Naive thymus-derived CD4-positive, alpha-beta T cell (primary cell): Measurements from ENCODE around the gene TRMT1L. TPM values are rescaled to one million over a fixed set of nuclear protein-coding genes. Genes with fewer than 3 reads are reported as not detected.

Experiments
- ATAC-seq: fragments of 150-1000 bp; cut with Tn5 transposase; 2 replicates; pipeline ENCODE4 v1.10.0; 2021; ENCODE audit warnings: mild to moderate bottlenecking, moderate library complexity
- CTCF ChIA-PET: fragments of 350-600 bp; sonication (Branson Sonifier 250); formaldehyde crosslinking; loops from one replicate; lab custom pipeline; 2021; ENCODE audit warnings: antibody characterized with exemption; lab: Charles Lee
- POLR2A ChIA-PET: fragments of 350-600 bp; sonication (Branson Sonifier 250); formaldehyde crosslinking; loops from one replicate; lab custom pipeline; 2021; ENCODE audit warnings: antibody characterized with exemption, inconsistent platforms; lab: Charles Lee
- DNase-seq, 9 donors: peaks; one replicate each; pipeline versions ENCODE4 v3.0.0 to v3.0.0-alpha.2; 2020 to 2022; ENCODE audit warnings: mixed read lengths in 1 of 9
- H3K27ac ChIP-seq: one replicate; pipeline ENCODE4 v1.7.0; 2013; ENCODE audit warnings: mild to moderate bottlenecking, low read depth, low read length, moderate library complexity
- H3K27me3 ChIP-seq, 2 donors: one replicate each; pipeline ENCODE4 v1.7.0; 2013; ENCODE audit warnings: low read length in 2 of 2, mild to moderate bottlenecking in 2 of 2, moderate library complexity in 2 of 2; ENCODE audit not compliant: control insufficient read depth in 2 of 2, insufficient read depth in 2 of 2
- H3K36me3 ChIP-seq, 3 experiments: 1 replicate in 2 of 3; 2 replicates in 1 of 3; pipeline ENCODE4 v1.7.0; 2013; ENCODE audit warnings: low read length in 3 of 3, mild to moderate bottlenecking in 3 of 3, moderate library complexity in 1 of 3; ENCODE audit not compliant: insufficient read depth in 3 of 3, control insufficient read depth in 2 of 3
- H3K4me1 ChIP-seq, 2 donors: one replicate each; pipeline ENCODE4 v1.7.0; 2013; ENCODE audit warnings: low read length in 2 of 2, mild to moderate bottlenecking in 2 of 2, moderate library complexity in 1 of 2; ENCODE audit not compliant: control insufficient read depth in 2 of 2, insufficient read depth in 2 of 2
- H3K4me3 ChIP-seq: 2 replicates; pipeline ENCODE4 v1.7.0; 2013; ENCODE audit warnings: mild to moderate bottlenecking, low read length
- H3K9me3 ChIP-seq, 3 experiments: 1 replicate in 2 of 3; 2 replicates in 1 of 3; pipeline ENCODE4 v1.7.0; 2013; ENCODE audit warnings: low read length in 3 of 3; ENCODE audit not compliant: control insufficient read depth in 2 of 3
- H3K27ac Mint-ChIP-seq, 9 donors: one replicate each; pipeline ENCODE4 v1.8.0; 2020 to 2022; ENCODE audit warnings: mixed read lengths in 9 of 9, mild to moderate bottlenecking in 8 of 9, moderate library complexity in 5 of 9, inconsistent platforms in 2 of 9
- H3K27me3 Mint-ChIP-seq, 5 donors: one replicate each; pipeline ENCODE4 v1.8.0; 2021 to 2022; ENCODE audit warnings: mixed read lengths in 5 of 5, mild to moderate bottlenecking in 1 of 5
- H3K36me3 Mint-ChIP-seq, 5 donors: one replicate each; pipeline ENCODE4 v1.8.0; 2020 to 2022; ENCODE audit warnings: mixed read lengths in 5 of 5, mild to moderate bottlenecking in 3 of 5, inconsistent platforms in 1 of 5
- H3K4me1 Mint-ChIP-seq, 7 donors: one replicate each; pipeline ENCODE4 v1.8.0; 2020 to 2022; ENCODE audit warnings: mixed read lengths in 7 of 7, mild to moderate bottlenecking in 3 of 7, inconsistent platforms in 1 of 7
- H3K4me3 Mint-ChIP-seq, 10 donors: one replicate each; pipeline ENCODE4 v1.8.0; 2020 to 2022; ENCODE audit warnings: mild to moderate bottlenecking in 10 of 10, mixed read lengths in 10 of 10, moderate library complexity in 6 of 10, inconsistent platforms in 2 of 10
- H3K9me3 Mint-ChIP-seq, 11 donors: one replicate each; pipeline ENCODE4 v1.8.0; 2020 to 2022; ENCODE audit warnings: mixed read lengths in 11 of 11, mild to moderate bottlenecking in 4 of 11, inconsistent platforms in 1 of 11, moderate library complexity in 1 of 11
- intact Hi-C, 2 donors: fragments of 100-400 bp; cut with micrococcal nuclease; formaldehyde crosslinking; loops; one replicate each; pipeline ENCODE4 v1.15.1; 2023
- polyA plus RNA-seq, 2 donors: library from polyadenylated mRNA; unstranded; fragments of 300-500 nt; fragmentation: Illumina TruSeq; gene quantifications; one replicate each; pipeline ENCODE4 v1.2.3, GENCODE V29; 2021
- total RNA-seq, 6 experiments: library from RNA in 5 of 6; stranded (reverse) in 5 of 6; gene quantifications; 1 replicate in 5 of 6; 2 replicates in 1 of 6; pipeline ENCODE4 v1.2.3 and lab custom pipeline; 2021 to 2026

Gene TRMT1L
- total and polyA plus RNA-seq, 7 experiments from 2014 or later = 11.6 to 33.9 (median 19.5) TPM

- Mint-ChIP-seq H3K4me3 (peak overlapping the region in 1 of 10 donors; percentile 24), H3K36me3 (peaks cover 0 to 41% (median 16%) of the 10 kb centered on the region in 5 donors), H3K27me3 (no peaks in the 10 kb centered on the region), H3K9me3 (peaks cover 0 to 5% (median 0%) of the 10 kb centered on the region in 11 donors), H3K27ac (peak overlapping the region in 1 of 9 donors; percentile 56), H3K4me1 (peaks cover 0 to 74% (median 54%) of the 10 kb centered on the region in 7 donors)
- no peak for ATAC-seq
- no peak for DNase-seq
- POLR2A ChIA-PET = no interaction called here
- Histone ChIP-seq H3K9me3 (no peaks in the 10 kb centered on the region), H3K36me3 (no peaks in the 10 kb centered on the region), H3K27me3 (no peaks in the 10 kb centered on the region), H3K4me1 (no peaks in the 10 kb centered on the region), H3K4me3 (no peak overlapping the region), H3K27ac (no peak overlapping the region)
- CTCF ChIA-PET = interaction anchor here (0.7 kb wide), 1 partner anchor 814 kb away, joined by 3 read pairs; no protein-coding TSS in a partner anchor
- intact Hi-C loops = no loop called here
These were observed 81.3 kb downstream of the TRMT1L start for GRCh38 chr1:185075476-185075875.

GRCh38 chr1:185074307-185074706 is 82.4 kb downstream of the TRMT1L start:
- Histone ChIP-seq H3K27me3 (no peaks in the 10 kb centered on the region), H3K9me3 (no peaks in the 10 kb centered on the region), H3K4me3 (no peak overlapping the region), H3K4me1 (no peaks in the 10 kb centered on the region), H3K27ac (no peak overlapping the region), H3K36me3 (no peaks in the 10 kb centered on the region)
- intact Hi-C loops = no loop called here
- Mint-ChIP-seq H3K9me3 (peaks cover 0 to 5% (median 0%) of the 10 kb centered on the region in 11 donors), H3K27me3 (no peaks in the 10 kb centered on the region), H3K27ac (no peak overlapping the region), H3K36me3 (peaks cover 0 to 36% (median 16%) of the 10 kb centered on the region in 5 donors), H3K4me1 (peaks cover 0 to 72% (median 47%) of the 10 kb centered on the region in 7 donors), H3K4me3 (no peak overlapping the region)
- no peak for ATAC-seq
- CTCF ChIA-PET = no interaction called here
- POLR2A ChIA-PET = no interaction called here
- DNase-seq = no peak

- H3K36me3 Mint-ChIP-seq = peaks cover 0 to 38% (median 16%) of the 10 kb centered on the region in 5 donors
These were observed 83.0 kb downstream of the TRMT1L start for GRCh38 chr1:185073725-185074124.

DNA sequence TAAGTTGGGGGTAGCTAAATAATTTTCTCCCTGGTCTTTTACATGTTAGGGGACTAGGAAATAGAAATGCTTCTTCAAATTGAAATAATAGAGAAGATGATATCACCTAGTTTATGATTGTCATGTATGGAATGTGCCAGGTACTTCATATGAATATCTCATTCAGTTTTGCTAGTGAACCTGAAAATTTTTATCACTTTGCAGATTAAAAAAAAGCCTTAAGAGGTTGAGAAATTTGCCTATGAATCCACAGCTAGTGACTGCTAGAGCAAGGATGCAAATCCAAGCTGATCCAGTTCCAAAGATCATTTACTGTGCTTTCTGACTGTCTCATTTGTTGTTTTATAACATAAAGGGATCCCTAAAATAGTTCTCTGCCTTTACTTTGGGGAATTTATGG is 86.7 kb downstream of the TRMT1L start:
- Histone ChIP-seq H3K27me3 (no peaks in the 10 kb centered on the region), H3K9me3 (no peaks in the 10 kb centered on the region), H3K36me3 (no peaks in the 10 kb centered on the region), H3K27ac (no peak overlapping the region), H3K4me3 (no peak overlapping the region), H3K4me1 (peaks cover 0 to 9% of the 10 kb centered on the region in 2 donors)
- no peak for ATAC-seq
- Mint-ChIP-seq H3K9me3 (peaks cover 0 to 4% (median 0%) of the 10 kb centered on the region in 11 donors), H3K4me3 (no peak overlapping the region), H3K4me1 (peaks cover 2 to 77% (median 62%) of the 10 kb centered on the region in 7 donors), H3K27ac (no peak overlapping the region), H3K27me3 (no peaks in the 10 kb centered on the region), H3K36me3 (peaks cover 11 to 56% (median 40%) of the 10 kb centered on the region in 5 donors)
- intact Hi-C loops = no loop called here
- POLR2A ChIA-PET = no interaction called here
- CTCF ChIA-PET = interaction anchor here (0.5 kb wide), 1 partner anchor 350 kb away, joined by 3 read pairs; no protein-coding TSS in a partner anchor
- DNase-seq = no peak

More at GRCh38 chr1:185073725-185074124, 83.0 kb downstream of the TRMT1L start:
- ChIA-PET CTCF (no interaction called here), POLR2A (interaction anchor here (0.7 kb wide), 1 partner anchor 30 kb away, joined by 3 read pairs; no protein-coding TSS in a partner anchor)
- H3K4me1 ChIP-seq = no peaks in the 10 kb centered on the region
- H3K36me3 ChIP-seq = no peaks in the 10 kb centered on the region
- no peak overlapping the region for H3K27ac ChIP-seq
- H3K4me1 Mint-ChIP-seq = peaks cover 0 to 72% (median 47%) of the 10 kb centered on the region in 7 donors
- no peak for DNase-seq
- ATAC-seq = no peak
- no peak overlapping the region for H3K4me3 ChIP-seq
- no peak overlapping the region for H3K27ac Mint-ChIP-seq
- no peaks in the 10 kb centered on the region for H3K27me3 ChIP-seq
- H3K4me3 Mint-ChIP-seq = peak overlapping the region in 1 of 10 donors; percentile 42
- no peaks in the 10 kb centered on the region for H3K27me3 Mint-ChIP-seq
- intact Hi-C loops = no loop called here
- H3K9me3 Mint-ChIP-seq = peaks cover 0 to 5% (median 0%) of the 10 kb centered on the region in 11 donors
- H3K9me3 ChIP-seq = no peaks in the 10 kb centered on the region

- intact Hi-C loops = no loop called here
- Mint-ChIP-seq H3K27ac (peak overlapping the region in 1 of 9 donors; percentile 20), H3K4me3 (no peak overlapping the region), H3K9me3 (peaks cover 0 to 4% (median 0%) of the 10 kb centered on the region in 11 donors), H3K36me3 (peaks cover 11 to 55% (median 37%) of the 10 kb centered on the region in 5 donors), H3K4me1 (peaks cover 2 to 79% (median 62%) of the 10 kb centered on the region in 7 donors), H3K27me3 (no peaks in the 10 kb centered on the region)
- Histone ChIP-seq H3K4me3 (no peak overlapping the region), H3K4me1 (peaks cover 0 to 9% of the 10 kb centered on the region in 2 donors), H3K9me3 (no peaks in the 10 kb centered on the region), H3K36me3 (no peaks in the 10 kb centered on the region), H3K27ac (no peak overlapping the region), H3K27me3 (no peaks in the 10 kb centered on the region)
- POLR2A ChIA-PET = interaction anchor here (0.5 to 0.7 kb wide), 2 partner anchors 38 to 276 kb away, joined by 3 read pairs; no protein-coding TSS in a partner anchor
- CTCF ChIA-PET = interaction anchor here (0.5 kb wide), 1 partner anchor 349 kb away, joined by 3 read pairs; no protein-coding TSS in a partner anchor
- ATAC-seq = no peak
- DNase-seq = no peak
These were observed 87.5 kb downstream of the TRMT1L start for GRCh38 chr1:185069202-185069772.

DNA sequence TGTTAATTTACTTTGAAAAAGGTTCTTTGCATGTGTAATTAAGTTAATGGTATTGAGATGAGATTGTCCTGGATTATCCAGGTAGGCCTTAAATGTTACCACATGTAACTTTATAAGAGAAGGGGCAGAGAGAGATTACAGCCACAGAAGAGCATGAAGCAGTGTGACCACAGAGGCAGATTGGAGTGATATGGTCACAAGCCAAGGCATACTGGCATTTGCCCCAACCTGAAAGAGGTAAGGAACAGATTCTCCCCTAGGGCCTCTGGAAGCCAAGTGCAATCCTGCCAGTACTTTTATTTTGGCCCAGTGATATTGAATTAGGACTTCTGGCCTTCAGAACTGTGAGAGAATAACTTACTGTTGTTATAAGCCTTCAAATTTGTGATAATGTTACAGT is 88.4 kb downstream of the TRMT1L start:
- Mint-ChIP-seq H3K4me1 (peaks cover 2 to 79% (median 64%) of the 10 kb centered on the region in 7 donors), H3K9me3 (peaks cover 0 to 4% (median 0%) of the 10 kb centered on the region in 11 donors), H3K36me3 (peaks cover 11 to 60% (median 39%) of the 10 kb centered on the region in 5 donors), H3K4me3 (no peak overlapping the region), H3K27me3 (no peaks in the 10 kb centered on the region), H3K27ac (peak overlapping the region in 1 of 9 donors; percentile 22)
- POLR2A ChIA-PET = no interaction called here
- peaks cover 0 to 9% of the 10 kb centered on the region in 2 donors for H3K4me1 ChIP-seq
- H3K27ac ChIP-seq = no peak overlapping the region
- H3K36me3 ChIP-seq = no peaks in the 10 kb centered on the region
- ATAC-seq = no peak
- CTCF ChIA-PET = no interaction called here
- DNase-seq = no peak
- H3K9me3 ChIP-seq = no peaks in the 10 kb centered on the region
- no peak overlapping the region for H3K4me3 ChIP-seq
- no peaks in the 10 kb centered on the region for H3K27me3 ChIP-seq
- intact Hi-C loops = no loop called here
